NCI-H82 treated with DMSO at 0.1 percent for 48 hours (cell line): Measurements from ENCODE around the gene MYD88.
"Not testable (repeated sequence)": the region's sequence is repeated elsewhere in the genome, so short reads cannot be mapped to it uniquely, and the experiment has no call there.

Experiments
- DNase-seq: peaks from one replicate; lab custom pipeline; 2025; ENCODE audit not compliant: unreplicated experiment; lab: John Stamatoyannopoulos, UW

MYD88 gene

GRCh38 chr3:38141173-38141951 is 2.9 kb downstream of the MYD88 start:
- DNase-seq, result no peak

- DNase-seq, result no peak
Measured at GRCh38 chr3:38141952-38142273, 3.5 kb downstream of the MYD88 start.

- no peak for DNase-seq
Measured at GRCh38 chr3:38142959-38143358, 4.5 kb downstream of the MYD88 start.

GRCh38 chr3:38143511-38143910 is 5.0 kb downstream of the MYD88 start:
- no peak for DNase-seq

- DNase-seq, result no peak
Measured at GRCh38 chr3:38146504-38146903, 8.0 kb downstream of the MYD88 start.

- no peak for DNase-seq
Measured at GRCh38 chr3:38147421-38147820, 9.0 kb downstream of the MYD88 start.

GRCh38 chr3:38148311-38148882 is 9.9 kb downstream of the MYD88 start:
- DNase-seq, result no peak

GRCh38 chr3:38149708-38150107 is 11.2 kb downstream of the MYD88 start:
- DNase-seq, result no peak

- DNase-seq, result no peak
Measured at GRCh38 chr3:38150780-38151528, 12.5 kb downstream of the MYD88 start.

GRCh38 chr3:38151667-38152265 is 13.3 kb downstream of the MYD88 start:
- no peak for DNase-seq

- no peak for DNase-seq
Measured at GRCh38 chr3:38152609-38153008, 14.1 kb downstream of the MYD88 start.

- no peak for DNase-seq
Measured at GRCh38 chr3:38153221-38153620, 14.8 kb downstream of the MYD88 start.

- no peak for DNase-seq
Measured at GRCh38 chr3:38154033-38154494, 15.6 kb downstream of the MYD88 start.

GRCh38 chr3:38154625-38155255 is 16.3 kb downstream of the MYD88 start:
- DNase-seq, result no peak

- no peak for DNase-seq
Measured at GRCh38 chr3:38155825-38156224, 17.4 kb downstream of the MYD88 start.

- no peak for DNase-seq
Measured at GRCh38 chr3:38157117-38157516, 18.7 kb downstream of the MYD88 start.

GRCh38 chr3:38157595-38157994 is 19.1 kb downstream of the MYD88 start:
- no peak for DNase-seq

GRCh38 chr3:38158472-38158871 is 20.0 kb downstream of the MYD88 start:
- no peak for DNase-seq

GRCh38 chr3:38160704-38161103 is 22.2 kb downstream of the MYD88 start:
- not testable (repeated sequence) for DNase-seq

- DNase-seq, result no peak
Measured at GRCh38 chr3:38163117-38163840, 24.8 kb downstream of the MYD88 start.
